HepG2 (cell line): ENCODE results near the gene USP7. TPM values are rescaled to one million over a fixed set of nuclear protein-coding genes. Genes with fewer than 3 reads are reported as not detected.

Experiments used
- ADNP ChIP-seq: sonication (generic); formaldehyde crosslinking; IDR thresholded peaks from 2 replicates; pipeline ENCODE4 v1.4.0; 2020; ENCODE audit warnings: missing genetic modification reagents
- ASH2L ChIP-seq: fragments of 300-600, 200-600 bp; sonication (generic); IDR thresholded peaks from 2 replicates; pipeline ENCODE4 v1.7.0; 2017; ENCODE audit warnings: low read depth, mild to moderate bottlenecking, moderate library complexity, mixed read lengths, low read length; ENCODE audit not compliant: insufficient read length
- BCL3 ChIP-seq: sonication (generic); formaldehyde crosslinking; IDR thresholded peaks from 2 replicates; pipeline ENCODE4 v1.5.1; 2020; ENCODE audit warnings: mild to moderate bottlenecking, missing genetic modification reagents, moderate library complexity
- ELF1 ChIP-seq: sonication (generic); formaldehyde crosslinking; IDR thresholded peaks from 2 replicates; pipeline ENCODE4 v1.4.0; 2020; ENCODE audit warnings: missing genetic modification reagents
- FOXK1 ChIP-seq: sonication (generic); formaldehyde crosslinking; IDR thresholded peaks from 2 replicates; pipeline ENCODE4 v1.4.0; 2020; ENCODE audit warnings: low read depth, missing genetic modification reagents, borderline replicate concordance
- HMGXB4 ChIP-seq, 2 experiments: sonication (generic) in 1 of 2; formaldehyde crosslinking in 1 of 2; IDR thresholded peaks; 2 replicates each; pipeline versions ENCODE4 v1.4.0 to v1.6.1; 2018 to 2020; ENCODE audit warnings: missing genetic modification reagents in 2 of 2, borderline replicate concordance in 1 of 2, low read depth in 1 of 2, mild to moderate bottlenecking in 1 of 2, missing biosample characterization in 1 of 2
- IKZF4 ChIP-seq: sonication (generic); formaldehyde crosslinking; IDR thresholded peaks from 2 replicates; pipeline ENCODE4 v1.5.1; 2020; ENCODE audit warnings: borderline replicate concordance, mild to moderate bottlenecking, low read depth, missing genetic modification reagents; ENCODE audit errors: not compliant biosample characterization
- KAT8 ChIP-seq: IDR thresholded peaks from 2 replicates; pipeline ENCODE4 v1.6.1; 2016; ENCODE audit warnings: missing genetic modification reagents, missing compliant biosample characterization
- KMT2A ChIP-seq: sonication (generic); formaldehyde crosslinking; IDR thresholded peaks from 2 replicates; pipeline ENCODE4 v1.4.0; 2020; ENCODE audit warnings: missing genetic modification reagents
- MIER2 ChIP-seq: IDR thresholded peaks from 2 replicates; pipeline ENCODE4 v1.6.1; 2016; ENCODE audit warnings: missing biosample characterization, missing genetic modification reagents
- MIXL1 ChIP-seq: IDR thresholded peaks from 2 replicates; pipeline ENCODE4 v1.6.1; 2016
- MTF2 ChIP-seq: sonication (generic); formaldehyde crosslinking; IDR thresholded peaks from 2 replicates; pipeline ENCODE4 v1.5.0; 2020; ENCODE audit warnings: missing genetic modification reagents, borderline replicate concordance
- SSRP1 ChIP-seq: IDR thresholded peaks from 2 replicates; pipeline ENCODE4 v1.6.1; 2016; ENCODE audit warnings: control low read depth
- ZFP36 ChIP-seq: fragments of 150-350 bp; IDR thresholded peaks from 2 replicates; pipeline ENCODE4 v1.6.1; 2018; ENCODE audit warnings: borderline replicate concordance, low read length, low read depth; ENCODE audit not compliant: partially characterized antibody
- ZNF512B ChIP-seq: sonication (generic); formaldehyde crosslinking; IDR thresholded peaks from 2 replicates; pipeline ENCODE4 v1.5.1; 2020; ENCODE audit warnings: missing genetic modification reagents, mild to moderate bottlenecking, borderline replicate concordance
- ZNF782 ChIP-seq: sonication (generic); formaldehyde crosslinking; IDR thresholded peaks from 2 replicates; pipeline ENCODE4 v1.4.0; 2020; ENCODE audit warnings: missing genetic modification reagents, mild to moderate bottlenecking, borderline replicate concordance
- ZSCAN5A ChIP-seq: sonication (generic); formaldehyde crosslinking; IDR thresholded peaks from 2 replicates; pipeline ENCODE4 v1.8.0; 2022; ENCODE audit warnings: mild to moderate bottlenecking, missing genetic modification reagents, borderline replicate concordance
- polyA plus RNA-seq, 8 experiments: library from polyadenylated mRNA; depleted of rRNA in 3 of 8; stranded (reverse) in 7 of 8; unstranded in 1 of 8; fragments of >200 nt; fragmentation: Illumina TruSeq in 4 of 8; extraction: Trizol in 4 of 8; gene quantifications; 2 replicates each; pipeline versions ENCODE4 v1.2.1 to v1.2.3, GENCODE V29; 2011 to 2016; ENCODE audit warnings: low read depth in 4 of 8, missing spikeins in 1 of 8, mixed read lengths in 1 of 8; ENCODE audit not compliant: insufficient read depth in 1 of 8
- total RNA-seq, 5 experiments: library from RNA; depleted of rRNA; stranded (reverse); fragments of >200 nt; fragmentation: Illumina TruSeq; extraction: Trizol; gene quantifications; 2 replicates each; pipeline ENCODE4 v1.2.3, GENCODE V29; 2016; ENCODE audit warnings: low read depth in 1 of 5

The USP7 gene
- total and polyA plus RNA-seq, 2 of the 13 experiments (the other 11 are each of a cell fraction or from before 2014, with no cell fraction given): 52.5 to 173 TPM

- TF ChIP-seq FOXK1: peak; percentile 68; the same call in 1 of the 2 replicates
- peak; percentile 27 for TF ChIP-seq ZFP36
- TF ChIP-seq ZSCAN5A (CRISPR knock-in tag): 0 out of 2 replicates have a peak, but pooled peaks have one; percentile 85
- TF ChIP-seq SSRP1 (CRISPR knock-in tag): no peak
- peak; percentile 87 for TF ChIP-seq ELF1 (CRISPR knock-in tag)
- peak; percentile 80; the same call in 1 of the 2 replicates for TF ChIP-seq ZNF782 (CRISPR knock-in tag)
- TF ChIP-seq MIER2 (CRISPR knock-in tag): peak; percentile 80
- peak; percentile 95 for TF ChIP-seq MIXL1 (CRISPR knock-in tag)
- TF ChIP-seq BCL3 (CRISPR knock-in tag): peak; percentile 96
- TF ChIP-seq HMGXB4 (CRISPR knock-in tag; IDR thresholded peaks at IDR 0.05; ENCODE audit: borderline replicate concordance in 1 of 2, low read depth in 1 of 2): peak; percentile 42 to 82; a peak in 3 of 4 replicates
- no peak for TF ChIP-seq MTF2 (CRISPR knock-in tag)
- TF ChIP-seq ASH2L: peak; percentile 11
- peak; percentile 79; the same call in 1 of the 2 replicates for TF ChIP-seq KMT2A
- TF ChIP-seq ADNP (CRISPR knock-in tag): 0 out of 2 replicates have a peak, but pooled peaks have one; percentile 54
- TF ChIP-seq IKZF4 (CRISPR knock-in tag): peak; percentile 96
- TF ChIP-seq ZNF512B (CRISPR knock-in tag): 0 out of 2 replicates have a peak, but pooled peaks have one; percentile 63
- peak; percentile 81 for TF ChIP-seq KAT8
Measured at GRCh38 chr16:8850279-8850885, 113.3 kb downstream of the USP7 start (continued).
